Measurements from ENCODE around the gene MYO1E. TPM values are rescaled to one million over a fixed set of nuclear protein-coding genes. Genes with fewer than 3 reads are reported as not detected.

Gene MYO1E
- total RNA-seq, 2 experiments from 2014 or later: 1.5 to 26.5 TPM

- intact Hi-C loops (cut with micrococcal nuclease; ENCODE audit: unreplicated experiment): no loop called here
- BruUV-seq (replicated peaks): no TSS peak
- CTCF ChIA-PET (ENCODE audit: unreplicated experiment): no interaction called here
- H3K9me2 ChIP-seq (ENCODE audit: insufficient read depth, low read length): no peaks in the 10 kb centered on the region
- POLR2A ChIA-PET: no interaction called here
- TF ChIP-seq EZH2phosphoT487 (IDR thresholded peaks at IDR 0.05; ENCODE audit: borderline replicate concordance, low read depth, low read length): no peak
- TF ChIP-seq CTCF (conservative IDR thresholded peaks at IDR 0.05; ENCODE audit: low read length): no peak
- no peak overlapping the region for H2AFZ ChIP-seq (ENCODE audit: low read length)
- DNase-seq (ENCODE audit: low spot score): no peak
- H3K79me2 ChIP-seq (ENCODE audit: insufficient read depth, low read depth, low read length): no peaks in the 10 kb centered on the region
- no peak overlapping the region for H3K27ac ChIP-seq (ENCODE audit: low read depth, low read length, poor library complexity, severe bottlenecking)
- H4K20me1 ChIP-seq (ENCODE audit: insufficient read depth, low read length): no peaks in the 10 kb centered on the region
- H3K4me3 ChIP-seq (ENCODE audit: low read depth, low read length, poor library complexity, severe bottlenecking): no peak overlapping the region
- H3K36me3 ChIP-seq (ENCODE audit: insufficient read depth, low read length): no peaks in the 10 kb centered on the region
- H3K4me2 ChIP-seq (ENCODE audit: low read length): no peak overlapping the region
- H3K4me1 ChIP-seq (ENCODE audit: insufficient read depth, low read length, poor library complexity, severe bottlenecking): peaks cover 20% of the 10 kb centered on the region
- no peaks in the 10 kb centered on the region for H3K9me3 ChIP-seq (ENCODE audit: low read length)
Observed at GRCh38 chr15:59304034-59304795, 68.5 kb downstream of the MYO1E start.

- DNase-seq (ENCODE audit: low spot score): no peak
- POLR2A ChIA-PET: no interaction called here
- CTCF ChIA-PET (ENCODE audit: unreplicated experiment): no interaction called here
Observed at GRCh38 chr15:59303633-59304032, 69.0 kb downstream of the MYO1E start.

More at GRCh38 chr15:59303633-59304032, 69.0 kb downstream of the MYO1E start:
- BruUV-seq (replicated peaks): no TSS peak
- Histone ChIP-seq H3K9me3 (ENCODE audit: low read length) (no peaks in the 10 kb centered on the region), H4K20me1 (ENCODE audit: insufficient read depth, low read length) (no peaks in the 10 kb centered on the region), H3K4me1 (ENCODE audit: insufficient read depth, low read length, poor library complexity, severe bottlenecking) (peaks cover 21% of the 10 kb centered on the region), H3K4me3 (ENCODE audit: low read depth, low read length, poor library complexity, severe bottlenecking) (no peak overlapping the region), H3K9me2 (ENCODE audit: insufficient read depth, low read length) (no peaks in the 10 kb centered on the region), H2AFZ (ENCODE audit: low read length) (no peak overlapping the region), H3K36me3 (ENCODE audit: insufficient read depth, low read length) (no peaks in the 10 kb centered on the region), H3K4me2 (ENCODE audit: low read length) (no peak overlapping the region), H3K27ac (ENCODE audit: low read depth, low read length, poor library complexity, severe bottlenecking) (no peak overlapping the region), H3K79me2 (ENCODE audit: insufficient read depth, low read depth, low read length) (no peaks in the 10 kb centered on the region)
- intact Hi-C loops (cut with micrococcal nuclease; ENCODE audit: unreplicated experiment): no loop called here
- TF ChIP-seq CTCF (conservative IDR thresholded peaks at IDR 0.05; ENCODE audit: low read length): no peak
- TF ChIP-seq EZH2phosphoT487 (IDR thresholded peaks at IDR 0.05; ENCODE audit: borderline replicate concordance, low read depth, low read length): no peak

Data from OCI-LY7 (cell line).